IPS DF 19.7 (cell line): Measurements from ENCODE around the gene PRDM16.

Source experiments
- DNase-seq: peaks from one replicate; pipeline ENCODE4 v3.0.0-alpha.2; 2013; ENCODE audit warnings: low read depth, low spot score

PRDM16 gene

DNA sequence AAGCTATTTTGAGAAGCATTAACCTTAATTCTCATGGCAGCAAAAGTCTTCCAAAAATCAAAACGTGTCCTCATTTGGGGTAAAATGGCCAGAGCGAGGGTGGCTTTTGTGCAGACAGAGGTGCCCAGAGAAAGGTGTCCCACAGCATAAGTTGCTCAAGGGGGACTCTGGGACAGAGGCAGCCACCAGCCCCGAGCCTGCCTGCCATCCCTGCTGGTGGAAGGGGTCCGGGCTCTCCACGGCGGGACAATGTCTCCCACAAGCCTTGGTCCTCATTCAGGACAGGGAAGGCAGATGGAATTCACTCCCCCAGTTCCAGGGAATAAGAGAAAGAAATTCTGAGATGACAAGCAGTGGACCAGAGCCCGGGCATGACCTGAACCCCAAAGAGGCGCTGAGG, 372.9 kb downstream of the PRDM16 start:
- DNase-seq = no peak

DNA sequence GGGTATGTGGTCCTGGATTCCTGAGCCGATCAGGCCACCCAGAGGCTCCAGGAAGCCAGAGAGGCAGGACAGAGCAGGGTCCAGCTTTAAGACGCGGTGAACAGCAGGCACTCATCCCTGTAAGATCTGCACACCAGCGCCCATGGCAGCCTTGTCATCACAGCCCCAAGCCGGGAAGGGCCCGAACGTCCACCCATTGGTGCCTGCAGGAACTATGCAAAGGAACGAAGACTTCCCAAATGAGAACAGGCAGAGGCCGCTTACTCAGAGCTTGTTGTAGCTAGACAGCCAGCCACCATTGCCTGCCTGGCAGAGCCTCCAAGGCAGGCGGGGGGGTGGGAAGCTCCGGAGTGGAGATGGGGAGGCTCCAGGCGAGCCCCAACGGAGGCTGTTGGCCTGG, 373.3 kb downstream of the PRDM16 start:
- DNase-seq = no peak

GRCh38 chr1:3442901-3443300, 373.9 kb downstream of the PRDM16 start:
- DNase-seq = no peak

DNA sequence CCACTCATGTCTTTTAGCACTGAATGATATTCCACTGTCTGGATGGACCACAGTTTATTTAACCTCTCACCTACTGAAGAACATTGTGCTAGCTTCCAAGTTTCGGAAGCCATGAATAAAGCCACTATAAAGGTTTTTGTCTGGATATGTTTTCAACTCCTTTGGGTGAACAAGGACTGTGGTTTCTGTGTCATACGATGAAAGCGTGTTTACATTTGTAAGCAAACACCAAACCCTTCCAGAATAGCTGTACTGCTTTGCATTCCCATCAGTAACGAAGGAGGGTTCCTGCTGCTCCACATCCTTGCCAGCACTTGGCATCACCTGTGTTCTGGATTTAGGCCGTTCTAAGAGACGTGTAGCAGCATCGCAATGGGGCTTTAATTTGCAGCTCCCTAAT, 374.8 kb downstream of the PRDM16 start:
- no peak for DNase-seq

GRCh38 chr1:3444298-3444697, 375.3 kb downstream of the PRDM16 start:
- DNase-seq = no peak

GRCh38 chr1:3444736-3445135, 375.7 kb downstream of the PRDM16 start:
- DNase-seq = no peak

DNA sequence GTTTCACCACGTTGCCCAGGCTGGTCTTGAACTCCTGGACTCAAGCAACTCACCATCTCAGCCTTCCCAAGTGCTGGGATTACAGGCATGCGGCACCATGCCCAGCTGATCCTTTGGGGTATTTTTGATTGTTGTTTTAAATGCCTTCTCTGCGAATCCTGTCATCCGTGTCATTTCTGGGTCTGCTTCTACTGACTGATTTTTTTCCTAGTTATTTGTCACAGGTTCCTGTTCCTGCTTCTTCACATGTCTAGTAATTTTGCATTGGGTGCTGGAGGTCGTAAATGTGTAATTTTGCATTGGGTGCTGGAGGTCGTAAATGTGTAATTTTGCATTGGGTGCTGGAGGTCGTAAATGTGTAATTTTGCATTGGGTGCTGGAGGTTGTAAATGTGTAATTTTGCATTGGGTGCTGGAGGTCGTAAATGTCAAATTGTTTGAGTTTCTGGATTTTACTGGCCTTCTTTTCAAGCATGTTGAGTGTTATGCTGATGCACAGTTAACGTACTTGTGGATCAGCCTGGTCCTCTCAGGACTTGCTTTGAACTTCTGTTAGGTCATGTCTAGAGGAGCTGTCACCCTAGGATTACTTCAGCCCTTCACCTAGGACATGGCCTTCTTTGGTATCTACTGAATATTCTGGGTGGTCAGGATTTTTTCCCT, 381.3 kb downstream of the PRDM16 start:
- DNase-seq = no peak

DNA sequence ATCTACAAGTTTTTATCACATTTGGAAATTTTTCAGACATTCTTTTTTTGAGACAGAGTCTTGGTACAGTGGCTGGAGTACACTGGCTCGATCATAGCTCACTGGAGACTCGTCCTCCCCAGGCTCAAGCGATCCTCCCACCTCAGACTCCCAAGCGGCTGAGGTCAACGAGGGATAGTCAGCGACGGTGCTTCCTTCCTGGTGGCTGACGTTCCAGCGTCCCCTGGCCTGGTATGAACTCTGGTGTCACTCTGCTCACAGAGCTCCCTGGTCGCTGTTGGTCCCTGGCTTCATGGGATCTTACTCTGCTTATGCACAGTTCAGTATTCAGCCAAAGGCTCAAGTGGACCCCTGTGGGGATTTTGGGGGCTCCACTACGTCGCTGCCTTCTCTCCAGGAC, 382.0 kb downstream of the PRDM16 start:
- no peak for DNase-seq

- DNase-seq = no peak
Measured at GRCh38 chr1:3451994-3452865, 383.2 kb downstream of the PRDM16 start.

DNA sequence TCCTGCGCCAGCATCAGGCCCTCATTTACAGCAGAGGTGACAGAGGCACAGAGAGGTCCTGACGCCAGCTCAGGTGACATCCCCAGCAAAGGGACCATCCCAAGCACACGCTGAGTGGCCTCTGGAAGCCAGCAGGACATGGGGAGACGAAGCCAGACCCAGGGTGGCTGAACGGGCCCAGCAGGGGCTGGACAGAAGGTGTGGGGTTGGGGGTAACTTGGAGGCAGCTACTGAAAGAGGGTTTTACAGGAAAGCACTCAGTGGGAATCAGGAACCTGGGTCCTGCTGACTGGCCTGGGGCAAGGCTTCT, 383.8 kb downstream of the PRDM16 start:
- no peak for DNase-seq

DNA sequence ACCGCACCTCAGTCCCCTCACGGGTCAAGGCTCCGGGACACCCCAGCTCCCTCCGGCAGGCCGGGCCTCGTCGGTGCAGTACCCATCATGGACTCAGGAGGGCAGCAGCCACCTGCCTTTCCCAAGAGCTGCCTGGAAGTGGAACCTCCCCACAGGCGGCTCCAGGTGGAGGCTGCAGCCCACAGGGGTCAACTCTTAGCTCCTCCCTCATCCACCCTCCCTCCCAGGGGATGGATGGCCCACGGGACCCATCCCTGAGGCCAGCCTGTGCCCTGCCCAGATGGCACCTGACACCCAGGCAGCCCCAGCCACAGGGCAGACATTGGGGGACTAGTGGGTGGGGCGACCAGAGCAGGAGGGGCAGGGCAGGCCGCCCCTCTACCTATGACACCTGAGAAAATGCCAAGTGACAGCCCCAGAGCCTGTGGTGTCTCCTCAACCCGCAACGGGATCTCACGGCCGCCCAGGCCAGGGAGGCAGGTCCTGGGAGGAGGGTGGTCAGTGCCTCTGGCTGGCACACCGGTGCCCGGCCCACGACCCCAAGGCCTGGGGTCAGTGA, 384.3 kb downstream of the PRDM16 start:
- no peak for DNase-seq

GRCh38 chr1:3453891-3454810, 385.1 kb downstream of the PRDM16 start, which contains the start of gene ARHGEF16:
TSS of gene ARHGEF16 (plus strand) at chr1:3454665. CDS start at chr1:3463085, 8,420 bp downstream.
- peak; percentile 48 for DNase-seq

DNA sequence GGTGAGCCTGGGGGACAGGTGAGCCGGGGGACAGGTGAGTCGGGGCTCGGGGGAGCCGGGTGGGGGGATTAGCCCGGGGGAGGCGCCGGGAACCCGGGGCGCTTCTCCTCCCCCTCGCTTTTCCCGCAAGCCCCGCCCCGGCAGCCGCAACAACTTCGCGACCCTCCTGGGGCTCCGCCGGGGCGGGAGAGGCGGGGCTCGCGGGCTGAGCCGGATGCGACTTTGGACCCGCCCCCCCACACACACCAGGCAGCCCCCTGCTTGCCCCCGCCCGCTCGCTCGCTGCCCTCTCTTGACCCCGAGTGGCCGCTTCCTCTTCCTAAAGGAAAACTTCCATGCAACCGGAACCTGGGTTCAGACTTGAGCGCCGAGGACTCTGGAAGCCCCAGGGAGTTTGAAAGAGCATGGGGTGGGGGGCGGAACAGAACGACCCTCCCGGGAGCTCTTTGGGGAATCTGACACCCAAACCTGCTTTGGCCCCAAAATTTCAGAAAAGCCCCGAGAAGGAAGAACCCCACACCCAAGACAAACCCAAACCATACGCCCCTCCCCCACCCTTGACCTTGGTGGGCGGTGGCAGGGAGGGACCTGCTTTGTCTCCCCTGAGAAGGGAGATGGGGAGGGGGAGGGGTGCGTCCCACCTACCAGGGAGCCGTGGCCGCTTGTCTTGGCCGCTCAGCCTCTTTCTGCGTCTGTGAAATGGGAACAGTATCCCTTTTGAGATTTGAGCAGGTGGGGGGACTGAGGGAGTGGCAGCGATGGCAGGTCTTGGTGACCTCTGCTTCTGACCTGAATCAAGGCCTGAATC, 386.0 kb downstream of the PRDM16 start:
- no peak for DNase-seq

- DNase-seq = no peak
Measured at GRCh38 chr1:3455670-3456448, 386.9 kb downstream of the PRDM16 start.

GRCh38 chr1:3456449-3456963, 387.5 kb downstream of the PRDM16 start:
- no peak for DNase-seq

DNA sequence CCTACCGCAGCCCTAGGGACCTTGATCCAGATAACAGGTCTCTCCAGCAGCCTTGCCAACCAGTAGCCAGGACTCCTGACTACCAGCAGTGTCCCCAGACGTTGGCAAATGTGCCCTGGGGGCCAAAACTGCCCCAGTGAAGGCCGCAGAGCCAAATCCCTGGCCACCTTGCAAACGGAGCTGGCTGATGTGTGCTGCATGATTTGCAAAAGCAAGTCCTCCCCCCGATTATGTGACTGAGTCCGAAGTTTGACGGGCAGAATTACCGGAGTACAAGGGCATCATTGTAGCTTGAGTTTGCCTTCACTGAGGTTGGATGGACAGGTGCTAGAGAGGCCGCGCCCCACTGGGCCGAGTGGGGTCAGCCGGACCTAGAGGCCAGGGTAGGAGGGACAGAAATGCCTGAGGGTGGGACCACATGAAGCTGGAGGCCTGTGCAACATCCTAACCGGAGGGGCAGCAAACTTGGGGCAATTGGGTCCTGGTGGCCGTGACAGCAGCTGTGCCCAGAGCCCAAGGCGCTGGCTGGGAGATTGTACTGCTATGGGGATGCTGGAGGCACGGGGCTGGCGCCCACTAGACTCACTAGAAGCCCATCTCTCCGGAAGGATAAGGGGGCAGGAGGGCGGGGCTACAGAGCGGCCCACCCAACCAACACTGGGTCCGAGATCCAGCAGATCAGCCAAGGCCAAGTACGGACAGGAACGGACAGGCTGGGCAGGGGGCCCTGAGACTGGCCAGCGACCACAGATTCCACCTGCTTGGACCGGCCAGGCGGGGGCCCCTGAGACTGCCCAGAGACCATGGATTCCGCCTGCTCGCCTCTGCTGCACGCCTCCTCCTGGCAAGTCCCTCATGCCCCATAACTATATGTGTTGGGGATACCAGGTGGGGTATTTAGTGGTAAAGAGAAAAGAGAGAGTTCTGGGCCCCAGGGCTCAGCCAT, 388.2 kb downstream of the PRDM16 start:
- DNase-seq = no peak

- DNase-seq = no peak
Measured at GRCh38 chr1:3457910-3458883, 389.2 kb downstream of the PRDM16 start.
